Stimulated activated effector memory CD8-positive, alpha-beta T cell treated with anti-CD3 and anti-CD28 coated beads, Interleukin-12 subunit alpha, Interleukin-12 subunit beta, amount 100 ng/mL, for 72 hours (primary cell): Measurements from ENCODE around the gene WNK2.

Experiments
- ATAC-seq: fragments of 150-1000 bp; cut with Tn5 transposase; 2 replicates; pipeline ENCODE4 v1.10.0; 2021
- DNase-seq, 2 donors: peaks; one replicate each; pipeline ENCODE4 v3.0.0; 2021 to 2022; ENCODE audit warnings: low spot score in 2 of 2
- H3K27ac Mint-ChIP-seq: one replicate; pipeline ENCODE4 v1.8.0; 2022; ENCODE audit warnings: mild to moderate bottlenecking, mixed read lengths
- H3K36me3 Mint-ChIP-seq: one replicate; pipeline ENCODE4 v1.8.0; 2022; ENCODE audit warnings: mild to moderate bottlenecking, mixed read lengths
- H3K4me1 Mint-ChIP-seq: one replicate; pipeline ENCODE4 v1.8.0; 2022; ENCODE audit warnings: mixed read lengths
- H3K4me3 Mint-ChIP-seq: one replicate; pipeline ENCODE4 v1.8.0; 2022; ENCODE audit warnings: mild to moderate bottlenecking, mixed read lengths
- H3K9me3 Mint-ChIP-seq: one replicate; pipeline ENCODE4 v1.8.0; 2022; ENCODE audit warnings: mixed read lengths

The WNK2 gene

DNA sequence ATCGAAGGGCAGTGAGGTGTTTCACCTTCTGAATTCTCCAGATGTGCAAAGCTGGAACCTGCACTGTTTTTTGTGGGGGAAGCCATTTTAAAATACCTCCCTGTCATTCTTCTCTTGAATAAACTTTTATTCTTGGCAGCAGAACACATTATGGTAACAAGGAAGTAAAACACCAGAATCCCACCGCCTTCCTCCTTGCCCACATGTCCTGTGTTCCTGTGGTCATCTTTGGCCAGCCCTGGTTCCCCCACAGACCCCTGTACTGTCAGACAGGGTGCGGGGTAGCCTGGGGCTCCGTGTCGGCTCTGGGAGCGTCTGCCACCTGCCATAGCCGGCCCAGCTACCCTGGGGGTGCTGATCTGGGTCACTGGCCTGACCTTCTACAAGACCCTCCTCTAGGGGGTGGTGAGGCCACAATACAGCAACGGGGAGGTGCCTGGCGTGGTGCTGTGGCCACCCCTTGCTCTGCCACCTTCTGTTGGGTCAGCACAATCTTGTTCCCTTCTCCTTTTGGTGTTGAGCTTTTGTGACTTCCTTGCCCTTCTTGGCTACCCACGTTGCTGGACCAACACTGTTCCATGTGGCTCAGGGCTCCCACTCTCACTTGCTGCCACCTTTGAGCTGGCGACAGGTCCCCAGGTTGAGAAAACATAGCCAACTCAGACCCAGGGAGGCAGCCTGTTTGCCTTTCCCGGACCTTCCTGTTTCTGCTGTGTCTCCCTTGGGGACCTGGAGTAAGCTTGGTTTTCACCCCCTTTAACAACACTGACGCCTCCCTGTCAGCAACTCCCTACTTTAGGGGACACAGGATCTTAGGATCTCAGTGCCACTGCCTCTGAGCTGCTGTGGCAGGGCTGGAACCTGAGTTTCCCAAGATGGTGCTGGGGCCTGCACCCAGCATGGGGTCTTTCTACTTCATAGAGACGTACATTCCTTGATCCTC is 4.8 kb downstream of the WNK2 start:
- H3K27ac Mint-ChIP-seq: no peak overlapping the region
- no peaks in the 10 kb centered on the region for H3K36me3 Mint-ChIP-seq
- H3K4me3 Mint-ChIP-seq: no peak overlapping the region
- H3K9me3 Mint-ChIP-seq: no peaks in the 10 kb centered on the region
- no peaks in the 10 kb centered on the region for H3K4me1 Mint-ChIP-seq
- no peak for DNase-seq
- no peak for ATAC-seq

- Mint-ChIP-seq H3K9me3 (no peaks in the 10 kb centered on the region), H3K36me3 (no peaks in the 10 kb centered on the region), H3K4me3 (no peak overlapping the region), H3K27ac (no peak overlapping the region), H3K4me1 (no peaks in the 10 kb centered on the region)
- no peak for ATAC-seq
- DNase-seq: no peak
These were observed 5.6 kb downstream of the WNK2 start for GRCh38 chr9:93189369-93190132.

- H3K4me1 Mint-ChIP-seq: no peaks in the 10 kb centered on the region
- no peaks in the 10 kb centered on the region for H3K9me3 Mint-ChIP-seq
These were observed 6.2 kb downstream of the WNK2 start for GRCh38 chr9:93190133-93190525.

GRCh38 chr9:93190656-93191353 is 6.9 kb downstream of the WNK2 start:
- H3K4me1 Mint-ChIP-seq: no peaks in the 10 kb centered on the region

More at GRCh38 chr9:93190133-93190525, 6.2 kb downstream of the WNK2 start:
- Mint-ChIP-seq H3K4me3 (no peak overlapping the region), H3K27ac (no peak overlapping the region), H3K36me3 (no peaks in the 10 kb centered on the region)
- DNase-seq (no peak), ATAC-seq (no peak)

GRCh38 chr9:93191354-93191660 is 7.4 kb downstream of the WNK2 start:
- H3K27ac Mint-ChIP-seq: no peak overlapping the region
- ATAC-seq (no peak), DNase-seq (no peak)
- no peaks in the 10 kb centered on the region for H3K9me3 Mint-ChIP-seq
- H3K4me1 Mint-ChIP-seq: no peaks in the 10 kb centered on the region
- H3K4me3 Mint-ChIP-seq: no peak overlapping the region
- no peaks in the 10 kb centered on the region for H3K36me3 Mint-ChIP-seq

More at GRCh38 chr9:93190656-93191353, 6.9 kb downstream of the WNK2 start:
- H3K4me3 Mint-ChIP-seq: no peak overlapping the region
- no peaks in the 10 kb centered on the region for H3K36me3 Mint-ChIP-seq
- ATAC-seq: no peak
- no peak overlapping the region for H3K27ac Mint-ChIP-seq
- no peak for DNase-seq
- H3K9me3 Mint-ChIP-seq: no peaks in the 10 kb centered on the region

GRCh38 chr9:93192721-93193387 is 8.9 kb downstream of the WNK2 start:
- ATAC-seq (no peak), DNase-seq (no peak)
- Mint-ChIP-seq H3K9me3 (no peaks in the 10 kb centered on the region), H3K27ac (no peak overlapping the region), H3K4me1 (no peaks in the 10 kb centered on the region), H3K36me3 (no peaks in the 10 kb centered on the region), H3K4me3 (no peak overlapping the region)

GRCh38 chr9:93193388-93194220 is 9.7 kb downstream of the WNK2 start:
- H3K9me3 Mint-ChIP-seq: no peaks in the 10 kb centered on the region
- ATAC-seq: no peak
- H3K4me3 Mint-ChIP-seq: no peak overlapping the region
- H3K27ac Mint-ChIP-seq: no peak overlapping the region
- DNase-seq: no peak
- H3K36me3 Mint-ChIP-seq: no peaks in the 10 kb centered on the region
- no peaks in the 10 kb centered on the region for H3K4me1 Mint-ChIP-seq

DNA sequence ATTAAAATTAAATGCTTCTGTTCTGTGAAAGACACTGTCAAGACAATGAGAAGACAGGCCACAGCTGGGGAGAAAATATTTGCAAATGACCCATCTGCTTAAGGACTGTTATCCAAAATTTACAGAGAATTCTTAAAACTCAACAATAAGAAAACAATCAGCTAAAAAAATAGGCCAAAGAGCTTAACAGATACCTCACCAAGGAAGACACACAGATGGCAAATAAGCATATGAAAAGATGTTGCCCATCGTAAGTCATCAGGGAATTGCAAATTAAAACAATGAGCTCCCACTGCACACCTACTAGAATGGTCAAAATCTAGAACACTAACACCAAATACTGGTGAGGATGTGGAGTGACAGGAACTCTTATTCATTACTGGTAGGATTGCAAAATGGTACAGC is 10.3 kb downstream of the WNK2 start:
- no peaks in the 10 kb centered on the region for H3K4me1 Mint-ChIP-seq
- no peak overlapping the region for H3K27ac Mint-ChIP-seq
- ATAC-seq: no peak

DNA sequence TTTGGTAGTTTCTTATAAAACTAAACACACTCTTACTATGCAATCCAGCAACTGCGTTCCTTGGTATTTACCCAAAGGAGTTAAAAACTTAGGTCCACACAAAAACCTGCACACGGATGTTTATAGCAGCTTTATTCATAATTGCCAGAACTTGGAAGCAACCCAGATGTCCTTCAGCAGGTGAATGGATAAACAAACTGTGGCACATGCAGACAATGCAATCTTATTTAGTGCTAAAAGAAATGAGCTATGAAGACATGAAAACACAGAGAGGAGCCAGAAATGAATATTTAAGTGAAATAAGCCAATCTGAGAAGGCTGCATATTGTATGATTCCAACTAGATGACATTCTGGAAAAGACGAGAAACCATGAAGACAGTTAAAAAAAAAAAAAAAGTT is 10.7 kb downstream of the WNK2 start:
- no peak overlapping the region for H3K4me3 Mint-ChIP-seq
- ATAC-seq (no peak), DNase-seq (no peak)
- H3K27ac Mint-ChIP-seq: no peak overlapping the region
- H3K9me3 Mint-ChIP-seq: no peaks in the 10 kb centered on the region
- H3K4me1 Mint-ChIP-seq: no peaks in the 10 kb centered on the region
- H3K36me3 Mint-ChIP-seq: no peaks in the 10 kb centered on the region

More for the DNA sequence above, 10.3 kb downstream of the WNK2 start:
- Mint-ChIP-seq H3K36me3 (no peaks in the 10 kb centered on the region), H3K4me3 (no peak overlapping the region), H3K9me3 (no peaks in the 10 kb centered on the region)
- DNase-seq: no peak

DNA sequence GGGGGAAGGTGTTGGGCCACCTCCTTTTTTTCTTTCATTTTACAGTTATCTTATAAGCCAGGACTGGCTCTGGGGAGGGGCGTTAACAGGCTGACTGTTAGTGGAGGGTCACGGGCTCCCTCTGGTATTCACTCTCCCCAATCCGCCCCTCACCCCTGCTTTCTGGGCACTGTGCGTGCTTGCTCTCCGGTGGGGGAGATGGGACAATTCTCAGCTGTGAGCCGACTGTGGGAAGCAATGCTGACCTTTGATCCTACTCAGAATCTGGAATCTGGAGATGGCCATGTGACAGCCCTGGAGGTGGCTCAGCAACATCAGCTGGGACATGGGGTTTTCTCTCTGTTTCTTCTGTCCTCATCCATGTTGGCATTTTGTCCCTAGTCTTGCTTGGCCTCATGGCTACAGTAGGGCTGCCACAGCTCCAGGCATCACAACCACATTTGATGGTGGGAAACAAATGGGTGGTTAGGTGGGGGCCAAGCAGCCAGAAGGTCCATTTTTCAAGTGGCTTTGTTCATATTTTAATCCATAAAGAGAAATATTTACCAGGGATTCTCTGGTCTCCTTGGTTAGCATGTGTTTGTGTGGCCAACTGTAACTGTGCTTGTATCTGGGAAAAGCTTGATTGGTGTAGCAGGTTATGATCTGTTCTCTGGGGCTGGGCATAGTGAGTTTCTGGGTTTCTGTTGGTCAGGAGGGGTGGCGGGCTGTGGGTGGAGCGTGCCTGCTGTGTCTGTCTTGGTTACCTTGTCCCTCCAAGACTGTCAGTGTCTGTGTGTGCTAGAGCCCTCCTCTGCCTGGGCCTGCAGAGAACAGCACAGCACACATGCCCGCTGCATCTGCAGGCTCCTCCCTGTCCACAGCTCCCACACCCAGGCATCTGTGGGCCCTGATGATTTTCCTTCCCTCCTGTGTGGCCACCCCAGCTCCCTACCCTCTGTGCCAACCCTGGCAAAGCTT is 12.4 kb downstream of the WNK2 start:
- Mint-ChIP-seq H3K4me3 (no peak overlapping the region), H3K27ac (peak overlapping the region; percentile 21), H3K36me3 (no peaks in the 10 kb centered on the region), H3K9me3 (no peaks in the 10 kb centered on the region), H3K4me1 (no peaks in the 10 kb centered on the region)
- DNase-seq (no peak), ATAC-seq (peak; percentile 33)

- Mint-ChIP-seq H3K4me1 (no peaks in the 10 kb centered on the region), H3K36me3 (no peaks in the 10 kb centered on the region), H3K9me3 (no peaks in the 10 kb centered on the region), H3K27ac (no peak overlapping the region), H3K4me3 (no peak overlapping the region)
- ATAC-seq (no peak), DNase-seq (no peak)
These were observed 13.7 kb downstream of the WNK2 start for GRCh38 chr9:93197670-93198069.

DNA sequence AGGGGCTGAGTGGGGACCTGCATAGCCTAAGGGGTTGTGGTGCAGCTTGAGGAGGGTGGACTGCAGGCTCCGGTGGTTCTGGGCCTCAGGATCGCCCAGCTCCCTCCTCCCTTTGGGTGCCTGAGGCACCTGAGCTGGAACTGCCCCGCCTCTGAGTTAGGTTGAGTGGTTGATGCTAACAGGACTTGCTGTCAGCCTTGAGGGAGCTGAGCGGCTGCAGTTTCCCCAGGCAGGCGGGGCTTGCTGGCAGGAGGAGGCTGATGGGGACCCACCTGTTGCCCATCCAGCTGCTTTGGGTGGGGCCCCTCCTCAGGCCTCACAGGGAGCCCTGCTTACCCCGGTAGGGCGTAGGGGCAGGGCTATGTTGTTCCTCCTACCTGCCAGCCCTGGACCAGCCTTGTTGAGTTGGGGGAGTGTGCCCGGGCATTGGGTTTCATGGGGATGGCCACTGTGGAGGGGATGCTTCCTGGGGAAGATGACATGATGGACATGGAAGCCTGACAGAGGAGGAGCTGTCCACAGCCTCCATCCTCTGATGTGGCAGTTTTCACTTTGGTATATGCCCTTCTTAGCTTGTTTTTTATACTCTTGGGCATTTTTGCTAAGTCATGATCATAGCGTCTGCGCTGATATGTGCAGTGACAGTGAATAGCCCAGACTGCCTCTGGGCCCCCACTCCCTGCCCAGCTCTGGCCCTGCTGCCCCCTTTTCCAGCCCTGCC is 14.3 kb downstream of the WNK2 start:
- peaks cover 4% of the 10 kb centered on the region for H3K4me1 Mint-ChIP-seq
- DNase-seq (no peak), ATAC-seq (no peak)
- H3K36me3 Mint-ChIP-seq: no peaks in the 10 kb centered on the region
- H3K4me3 Mint-ChIP-seq: no peak overlapping the region
- H3K9me3 Mint-ChIP-seq: no peaks in the 10 kb centered on the region
- H3K27ac Mint-ChIP-seq: no peak overlapping the region
